LNCaP clone FGC (cell line): ENCODE measurements around the gene GALNT10.

ENCODE experiments used
- DNase-seq: peaks from one replicate; pipeline ENCODE4 v3.0.0-alpha.2; 2011; ENCODE audit warnings: low read depth
- H3K4me3 ChIP-seq: 2 replicates; pipeline ENCODE4 v1.5.1; 2011; ENCODE audit warnings: mild to moderate bottlenecking, low read depth, low read length, control low read depth
- TF ChIP-seq, protein P1 (sequence below): IDR thresholded peaks from 2 replicates; pipeline ENCODE4 v1.5.1; 2012; ENCODE audit warnings: mild to moderate bottlenecking; ENCODE audit not compliant: control insufficient read depth, insufficient read depth; ENCODE audit errors: extremely low read depth

The GALNT10 gene

DNA sequence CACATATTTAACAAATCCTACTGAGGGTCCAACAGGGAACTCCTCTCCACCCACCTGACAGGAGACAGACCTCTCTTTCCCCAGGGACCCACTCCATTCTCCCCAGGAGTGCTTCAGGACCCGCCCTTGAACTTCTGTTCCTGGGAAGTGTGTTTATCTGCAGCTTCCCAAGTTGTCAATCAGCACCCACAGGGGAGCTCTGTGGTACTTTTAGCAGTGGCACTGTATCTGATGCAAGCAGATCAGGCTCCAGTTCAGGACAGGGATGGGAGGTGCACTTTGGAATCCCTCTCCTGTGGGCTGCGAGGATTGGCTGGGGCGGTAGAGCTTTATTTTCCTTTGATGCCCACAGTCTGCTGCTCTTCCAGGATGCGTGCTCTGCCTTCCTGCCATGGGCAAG, 8.7 kb downstream of the GALNT10 start:
- DNase-seq, result no peak
- H3K4me3 ChIP-seq, result no peak overlapping the region
- TF ChIP-seq, protein P1, sequence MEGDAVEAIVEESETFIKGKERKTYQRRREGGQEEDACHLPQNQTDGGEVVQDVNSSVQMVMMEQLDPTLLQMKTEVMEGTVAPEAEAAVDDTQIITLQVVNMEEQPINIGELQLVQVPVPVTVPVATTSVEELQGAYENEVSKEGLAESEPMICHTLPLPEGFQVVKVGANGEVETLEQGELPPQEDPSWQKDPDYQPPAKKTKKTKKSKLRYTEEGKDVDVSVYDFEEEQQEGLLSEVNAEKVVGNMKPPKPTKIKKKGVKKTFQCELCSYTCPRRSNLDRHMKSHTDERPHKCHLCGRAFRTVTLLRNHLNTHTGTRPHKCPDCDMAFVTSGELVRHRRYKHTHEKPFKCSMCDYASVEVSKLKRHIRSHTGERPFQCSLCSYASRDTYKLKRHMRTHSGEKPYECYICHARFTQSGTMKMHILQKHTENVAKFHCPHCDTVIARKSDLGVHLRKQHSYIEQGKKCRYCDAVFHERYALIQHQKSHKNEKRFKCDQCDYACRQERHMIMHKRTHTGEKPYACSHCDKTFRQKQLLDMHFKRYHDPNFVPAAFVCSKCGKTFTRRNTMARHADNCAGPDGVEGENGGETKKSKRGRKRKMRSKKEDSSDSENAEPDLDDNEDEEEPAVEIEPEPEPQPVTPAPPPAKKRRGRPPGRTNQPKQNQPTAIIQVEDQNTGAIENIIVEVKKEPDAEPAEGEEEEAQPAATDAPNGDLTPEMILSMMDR, result no peak

- TF ChIP-seq, protein P1, result no peak
- H3K4me3 ChIP-seq, result no peak overlapping the region
- no peak for DNase-seq
Observed at GRCh38 chr5:154199671-154200220, 9.2 kb downstream of the GALNT10 start.

- TF ChIP-seq, protein P1, result no peak
- no peak for DNase-seq
- no peak overlapping the region for H3K4me3 ChIP-seq
Observed at GRCh38 chr5:154200221-154200620, 9.7 kb downstream of the GALNT10 start.

DNA sequence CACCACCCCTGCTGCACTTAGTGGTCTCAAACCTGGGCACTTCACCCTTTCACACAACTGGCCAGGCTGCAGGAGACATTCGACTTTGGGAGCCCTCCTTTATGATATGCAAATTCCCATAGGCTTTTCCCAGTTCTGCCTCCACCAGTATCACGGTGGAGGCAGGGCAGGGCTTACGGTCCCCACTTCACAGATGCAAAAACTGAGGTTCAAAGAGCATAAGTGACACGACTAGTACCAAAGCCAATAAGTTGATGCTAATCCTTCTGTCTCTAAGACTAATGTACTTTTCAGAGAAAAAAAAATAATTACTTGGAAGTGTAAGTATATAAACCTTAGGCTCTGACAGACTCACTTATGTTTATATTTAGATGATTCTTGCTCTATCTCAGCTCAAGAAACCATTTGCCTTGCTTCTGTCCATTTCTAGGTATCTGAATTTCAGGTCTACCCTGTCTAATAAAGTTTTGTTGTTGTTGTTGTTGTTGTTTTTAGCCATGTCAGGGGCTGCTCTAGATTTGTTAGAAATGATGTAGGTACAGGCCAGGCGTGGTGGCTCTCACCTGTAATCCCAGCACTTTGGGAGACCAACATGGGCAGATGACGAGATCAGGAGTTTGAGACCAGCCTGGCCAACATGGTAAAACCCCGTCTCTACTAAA, 10.7 kb downstream of the GALNT10 start:
- no peak for DNase-seq
- TF ChIP-seq, protein P1, result no peak
- no peak overlapping the region for H3K4me3 ChIP-seq

GRCh38 chr5:154202379-154203260, 12.1 kb downstream of the GALNT10 start:
- TF ChIP-seq, protein P1, result no peak
- no peak for DNase-seq

DNA sequence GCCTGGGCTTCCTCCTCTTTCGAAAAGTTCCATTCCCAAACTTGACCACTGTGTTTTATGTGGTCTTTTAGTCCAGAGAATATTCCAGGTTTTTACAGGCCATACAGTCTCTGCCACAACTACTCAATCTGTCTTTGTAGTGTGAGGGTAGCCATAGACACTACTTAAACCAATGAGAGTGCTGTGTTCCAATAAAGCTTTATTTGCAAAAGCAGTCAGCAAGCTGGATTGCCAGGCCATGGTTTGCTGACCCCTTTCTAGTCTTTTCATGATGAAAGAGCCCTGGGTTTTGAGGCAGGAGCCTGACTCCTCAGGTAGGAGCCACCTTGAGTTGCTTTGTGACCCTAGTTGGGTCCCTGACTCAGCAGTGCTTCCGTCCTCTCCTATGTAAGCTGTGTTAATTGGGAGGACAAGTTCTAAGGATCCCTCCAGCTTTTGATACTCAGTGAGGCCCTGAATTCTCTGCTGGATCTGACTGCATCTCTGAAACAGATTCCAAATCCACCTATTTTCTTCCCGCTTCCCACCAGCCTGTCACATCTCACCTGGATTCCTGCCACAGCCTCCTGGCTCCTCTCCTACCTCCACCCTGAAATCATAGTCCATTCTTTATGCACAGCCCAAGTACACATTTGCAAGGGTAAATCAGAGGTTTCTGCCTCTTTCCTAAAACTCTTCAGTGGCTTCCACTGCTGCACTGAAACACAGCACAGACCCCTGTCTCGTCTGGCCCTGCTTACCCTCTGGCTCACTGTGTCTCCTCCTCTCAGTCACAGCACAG, 13.5 kb downstream of the GALNT10 start:
- H3K4me3 ChIP-seq, result no peak overlapping the region
- no peak for DNase-seq
- TF ChIP-seq, protein P1, result no peak

More at GRCh38 chr5:154202379-154203260, 12.1 kb downstream of the GALNT10 start:
- no peak overlapping the region for H3K4me3 ChIP-seq
